Nucleus accumbens (tissue), 56 donors: Measurements from ENCODE around the gene DCP2.

Source experiments
- DNase-seq, 56 donors: peaks; one replicate each; lab custom pipeline; 2025; lab: John Stamatoyannopoulos, UW

Gene DCP2

DNA sequence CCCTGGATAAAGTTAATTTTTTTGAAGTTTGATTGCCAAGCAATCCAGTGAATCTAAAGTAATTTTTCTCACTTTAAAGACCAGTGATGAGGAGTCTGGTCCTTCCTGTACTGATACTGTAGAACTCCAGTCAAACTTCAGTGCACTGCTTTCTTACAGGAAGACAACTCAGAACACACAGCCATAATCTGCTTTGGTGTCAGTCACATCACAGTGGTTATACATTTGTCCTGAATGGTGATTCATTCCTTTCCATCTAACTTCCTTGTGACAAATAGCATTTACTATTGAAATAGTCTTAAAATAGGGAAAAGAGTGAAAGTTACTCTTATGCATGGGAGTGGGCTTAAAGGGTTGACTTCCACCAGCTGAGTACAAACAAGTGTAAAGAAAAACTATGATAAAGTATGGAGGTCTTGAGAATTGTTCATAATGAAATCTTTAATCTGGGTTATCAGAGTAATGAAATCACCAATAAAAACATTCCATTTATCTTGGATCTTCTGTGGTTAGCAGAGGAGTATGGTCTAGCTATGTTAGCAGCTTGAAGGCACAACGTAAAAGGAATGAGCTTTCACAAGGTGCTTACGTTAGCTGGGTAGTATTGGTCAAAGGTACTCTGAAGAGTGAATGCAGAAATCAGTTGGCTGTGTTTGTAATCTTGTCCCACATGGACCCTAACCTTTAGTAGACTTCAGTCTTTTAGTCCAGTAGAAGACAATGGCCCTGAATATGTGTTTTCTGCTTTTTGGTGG lies 41.5 kb downstream of the DCP2 start:
- no peak for DNase-seq

GRCh38 chr5:113020461-113021273 lies 44.1 kb downstream of the DCP2 start:
- no peak for DNase-seq

- no peak for DNase-seq
Observed at GRCh38 chr5:113022661-113023060, 46.1 kb downstream of the DCP2 start.

DNA sequence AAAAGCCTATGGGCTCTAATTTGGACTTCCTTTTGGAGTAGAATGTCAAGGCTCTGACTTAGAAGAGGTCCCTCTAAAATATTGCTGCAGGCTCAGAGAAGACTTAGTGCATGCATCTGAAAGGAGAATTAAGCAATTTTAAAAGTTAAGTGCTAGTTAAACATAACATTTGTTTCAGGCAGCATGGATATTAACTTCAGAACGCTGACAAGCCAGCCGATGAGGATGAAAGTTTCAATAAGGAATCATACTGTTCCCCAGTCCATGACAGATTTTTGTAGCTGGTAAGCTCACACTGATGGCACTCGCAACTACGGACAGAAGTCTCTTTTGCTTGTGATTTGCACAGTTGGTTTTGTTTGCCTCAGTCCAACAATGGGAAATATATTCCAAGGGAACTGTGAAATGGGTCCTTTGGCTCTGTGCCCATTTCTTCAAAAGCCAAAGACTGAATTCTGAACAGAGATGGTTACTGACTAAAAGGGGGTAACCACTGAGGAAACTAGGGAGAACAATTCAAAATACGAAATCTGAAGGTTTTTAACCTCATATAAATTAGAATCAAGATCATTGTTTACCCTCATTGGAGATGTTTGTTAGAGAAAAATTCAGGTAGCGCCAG lies 47.6 kb downstream of the DCP2 start:
- DNase-seq = no peak

GRCh38 chr5:113025596-113025995 lies 49.0 kb downstream of the DCP2 start:
- DNase-seq = no peak

GRCh38 chr5:113026211-113026610 lies 49.6 kb downstream of the DCP2 start:
- no peak for DNase-seq

- DNase-seq = no peak
Observed at GRCh38 chr5:113027015-113027414, 50.4 kb downstream of the DCP2 start.

DNA sequence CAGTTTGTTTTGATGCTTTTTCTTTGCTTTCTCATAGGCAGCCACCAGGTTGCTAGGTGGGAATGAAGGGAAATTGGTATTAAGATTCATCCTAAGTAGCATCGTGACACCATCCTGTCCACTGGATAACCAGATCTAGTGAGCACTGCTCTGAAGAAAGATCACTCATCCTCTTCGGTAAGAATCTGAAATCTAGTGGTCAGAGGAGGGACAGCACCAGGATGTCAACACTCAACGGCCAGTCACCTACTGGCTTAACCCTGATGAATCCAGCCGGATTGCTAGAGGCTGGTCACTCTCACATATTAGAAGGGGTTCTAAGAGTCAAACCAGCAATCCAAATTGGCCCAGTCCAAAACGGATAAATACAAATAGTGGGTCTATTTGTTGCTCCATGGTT lies 50.8 kb downstream of the DCP2 start:
- no peak for DNase-seq

DNA sequence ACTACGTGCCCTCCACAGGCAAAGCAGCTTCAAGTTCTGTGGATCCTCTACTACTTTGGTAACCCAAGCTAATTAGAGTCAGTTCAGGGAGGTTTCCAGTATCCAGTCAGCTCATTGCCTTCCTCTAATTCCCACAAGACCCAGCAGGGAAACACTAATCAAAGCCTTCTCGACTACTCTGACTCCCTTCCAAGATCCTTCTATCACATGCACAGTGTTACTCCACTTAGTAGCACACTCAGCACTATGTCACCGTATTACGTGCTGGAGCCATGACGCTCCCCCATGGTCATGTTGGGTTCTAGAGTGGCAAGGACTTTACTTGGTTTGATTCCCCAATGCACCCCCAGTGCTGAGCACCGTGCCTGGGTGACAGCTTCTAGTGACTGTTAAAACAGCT lies 53.0 kb downstream of the DCP2 start:
- DNase-seq = no peak

- no peak for DNase-seq
Observed at GRCh38 chr5:113031104-113031503, 54.5 kb downstream of the DCP2 start.

DNA sequence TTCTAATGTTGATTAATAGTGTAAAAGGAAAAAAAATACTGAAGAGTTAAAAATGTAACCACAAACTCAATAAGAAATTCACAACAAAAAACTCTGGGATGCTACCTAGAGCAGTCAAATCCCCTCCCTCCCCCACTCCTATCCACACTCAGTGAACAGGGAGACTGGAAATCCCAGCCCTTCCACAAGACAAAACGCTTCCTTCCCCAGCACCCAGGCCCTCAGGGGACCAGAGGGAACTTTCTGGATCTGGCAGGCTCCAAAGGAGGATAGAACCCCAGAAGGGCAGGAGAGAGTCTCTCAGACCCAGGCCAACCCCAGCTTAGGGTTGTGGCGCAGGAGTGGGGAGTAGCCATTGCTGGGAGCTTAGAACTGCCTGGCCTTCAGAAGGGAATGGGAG lies 55.0 kb downstream of the DCP2 start:
- DNase-seq = no peak

GRCh38 chr5:113034182-113034773 lies 57.7 kb downstream of the DCP2 start:
- DNase-seq = no peak

- DNase-seq = no peak
Observed at GRCh38 chr5:113035096-113035495, 58.5 kb downstream of the DCP2 start.

DNA sequence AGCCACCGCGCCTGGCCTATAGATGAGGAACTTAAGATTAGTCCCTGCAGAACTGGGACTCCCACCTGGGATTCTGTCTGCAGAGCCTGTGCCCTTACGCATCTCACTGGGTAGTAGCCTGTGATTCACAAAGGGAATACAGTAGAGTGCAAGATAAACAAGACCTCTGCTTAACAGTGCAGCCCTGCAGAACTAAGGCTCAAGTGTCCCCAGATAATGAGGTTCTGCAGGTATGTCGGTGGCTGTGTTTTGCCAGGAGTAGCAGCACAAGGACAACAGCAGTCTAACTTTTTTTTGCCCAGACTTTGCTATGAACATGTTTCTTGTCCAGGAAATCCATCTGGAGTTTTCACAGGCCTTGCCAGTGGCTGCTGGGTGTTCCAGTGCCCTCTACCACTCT lies 59.7 kb downstream of the DCP2 start:
- DNase-seq = no peak

- DNase-seq = no peak
Observed at GRCh38 chr5:113036826-113037225, 60.2 kb downstream of the DCP2 start.

- DNase-seq = no peak
Observed at GRCh38 chr5:113038136-113038535, 61.5 kb downstream of the DCP2 start.

DNA sequence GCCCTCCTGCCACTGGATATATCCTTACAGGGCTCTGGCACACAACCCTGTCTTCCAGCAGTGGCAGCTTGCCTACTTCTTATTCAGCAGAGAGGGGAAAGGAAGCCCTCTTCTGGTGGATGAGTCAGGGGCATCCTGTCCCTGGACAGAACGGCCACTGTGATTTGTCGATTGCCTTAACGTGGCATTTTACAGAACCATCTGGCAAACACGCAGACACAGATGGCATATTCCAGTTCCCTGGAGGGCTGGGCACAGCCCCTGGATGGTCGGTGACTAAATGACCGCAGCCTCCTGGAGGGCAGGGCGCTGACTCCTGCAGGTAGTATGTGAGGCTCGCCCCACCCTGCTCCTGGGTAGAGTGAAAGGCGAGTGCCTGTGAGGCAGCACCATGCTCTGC lies 62.1 kb downstream of the DCP2 start:
- DNase-seq = no peak

GRCh38 chr5:113039229-113039933 lies 62.8 kb downstream of the DCP2 start:
- no peak for DNase-seq

DNA sequence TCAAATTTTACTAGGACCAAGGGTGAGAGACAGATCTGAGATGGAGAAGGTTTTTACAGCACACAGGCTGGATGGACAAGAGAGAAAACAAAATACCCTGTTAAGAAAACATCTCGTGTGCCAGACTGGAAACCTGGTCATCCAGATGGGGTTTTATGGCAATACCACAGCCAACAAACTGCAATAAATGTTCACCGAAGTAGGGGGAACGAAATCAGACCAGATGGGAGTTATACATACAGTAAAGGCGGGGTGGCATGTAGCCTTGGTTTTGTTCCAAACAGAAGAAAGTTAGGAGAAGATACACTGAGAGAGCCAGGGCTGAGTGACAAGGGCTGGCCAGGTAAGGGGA lies 63.3 kb downstream of the DCP2 start:
- DNase-seq = no peak

- DNase-seq = no peak
Observed at GRCh38 chr5:113040672-113041260, 64.2 kb downstream of the DCP2 start.
